Vagina (tissue), 2 donors: ENCODE results near the gene SAMD4B.

Experiments used
- POLR2A ChIP-seq, 2 donors: fragments of 450-650 bp; IDR thresholded peaks; one replicate each; pipeline ENCODE4 v1.6.1; 2017; ENCODE audit warnings: antibody characterized with exemption in 2 of 2, mild to moderate bottlenecking in 2 of 2, moderate library complexity in 2 of 2
- POLR2AphosphoS5 ChIP-seq, 2 donors: sonication (generic); formaldehyde crosslinking; IDR thresholded peaks; one replicate each; pipeline ENCODE4 v1.9.0; 2017; ENCODE audit warnings: antibody characterized with exemption in 2 of 2, mild to moderate bottlenecking in 2 of 2, low read depth in 1 of 2; ENCODE audit not compliant: insufficient read depth in 1 of 2
- TF ChIP-seq, protein P1 (sequence below), 3 experiments: fragments of 450-650 bp in 2 of 3; fragments of 200-600 bp in 1 of 3; sonication (generic) in 1 of 3; IDR thresholded peaks; one replicate each; pipeline ENCODE4 v1.5.1; 2017 to 2019; ENCODE audit warnings: antibody characterized with exemption in 3 of 3, mild to moderate bottlenecking in 2 of 3, moderate library complexity in 2 of 3

DNA sequence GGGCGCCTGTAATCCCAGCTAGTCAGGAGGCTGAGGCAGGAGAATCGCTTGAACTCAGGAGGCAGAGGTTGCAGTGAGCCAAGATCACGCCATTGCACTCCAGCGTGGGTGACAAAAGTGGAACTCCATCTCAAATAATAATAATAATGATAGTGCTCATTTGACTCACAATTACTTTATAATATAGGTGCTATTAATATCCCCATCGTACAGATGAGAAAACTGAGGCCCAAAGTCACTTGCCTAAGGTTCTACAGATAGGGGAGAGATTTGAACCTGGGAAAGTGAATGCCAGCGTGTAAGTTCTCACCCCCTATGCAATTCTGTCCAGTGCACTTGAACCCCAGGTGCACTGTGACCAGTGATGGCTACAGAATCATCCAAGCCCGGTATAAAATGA, 12.3 kb upstream of the SAMD4B start:
- no peak for TF ChIP-seq POLR2A (IDR thresholded peaks at IDR 0.05)
- TF ChIP-seq, protein P1, sequence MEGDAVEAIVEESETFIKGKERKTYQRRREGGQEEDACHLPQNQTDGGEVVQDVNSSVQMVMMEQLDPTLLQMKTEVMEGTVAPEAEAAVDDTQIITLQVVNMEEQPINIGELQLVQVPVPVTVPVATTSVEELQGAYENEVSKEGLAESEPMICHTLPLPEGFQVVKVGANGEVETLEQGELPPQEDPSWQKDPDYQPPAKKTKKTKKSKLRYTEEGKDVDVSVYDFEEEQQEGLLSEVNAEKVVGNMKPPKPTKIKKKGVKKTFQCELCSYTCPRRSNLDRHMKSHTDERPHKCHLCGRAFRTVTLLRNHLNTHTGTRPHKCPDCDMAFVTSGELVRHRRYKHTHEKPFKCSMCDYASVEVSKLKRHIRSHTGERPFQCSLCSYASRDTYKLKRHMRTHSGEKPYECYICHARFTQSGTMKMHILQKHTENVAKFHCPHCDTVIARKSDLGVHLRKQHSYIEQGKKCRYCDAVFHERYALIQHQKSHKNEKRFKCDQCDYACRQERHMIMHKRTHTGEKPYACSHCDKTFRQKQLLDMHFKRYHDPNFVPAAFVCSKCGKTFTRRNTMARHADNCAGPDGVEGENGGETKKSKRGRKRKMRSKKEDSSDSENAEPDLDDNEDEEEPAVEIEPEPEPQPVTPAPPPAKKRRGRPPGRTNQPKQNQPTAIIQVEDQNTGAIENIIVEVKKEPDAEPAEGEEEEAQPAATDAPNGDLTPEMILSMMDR (IDR thresholded peaks at IDR 0.05): no peak
- TF ChIP-seq POLR2AphosphoS5 (IDR thresholded peaks at IDR 0.05; ENCODE audit: insufficient read depth in 1 of 2, low read depth in 1 of 2): no peak
